K562 (cell line): ENCODE measurements around the gene HORMAD1. TPM values are rescaled to one million over a fixed set of nuclear protein-coding genes. Genes with fewer than 3 reads are reported as not detected.
A peak's percentile ranks its signal among the peaks of the same experiment; 100 is the strongest.

ENCODE experiments used
- ATAC-seq: fragments of 200-7000 bp; cut with Tn5 transposase; 3 replicates; pipeline ENCODE4 v1.9.1; 2020; ENCODE audit warnings: moderate library complexity
- BruUV-seq: library from RNA; stranded (reverse); fragments of 400-500 nt; replicated peaks from 2 replicates; lab custom pipeline; 2021; lab: Mats Ljungman, UMichigan
- CTCF ChIA-PET: fragments of 300-600 bp; formaldehyde crosslinking; extraction: SDS; loops from one replicate; lab custom pipeline; 2021; ENCODE audit warnings: low intra/inter-chr PET ratio; lab: Yijun Ruan, JAX
- POLR2A ChIA-PET: fragments of 300-600, 350-650 bp; sonication (Branson Sonifier 250); formaldehyde crosslinking; extraction: SDS; loops from one replicate; lab custom pipeline; 2021; ENCODE audit warnings: antibody characterized with exemption, inconsistent platforms; lab: Yijun Ruan, JAX
- DNase-seq, 4 experiments: peaks; one replicate each; pipeline versions ENCODE4 v3.0.0 to v3.0.0-alpha.2; 2011 to 2018; ENCODE audit warnings: low spot score in 3 of 4, mixed read lengths in 3 of 4; ENCODE audit errors: extremely low read depth in 1 of 4
- FAIRE-seq: peaks from 2 replicates; lab custom pipeline; 2011; peaks lifted over from hg19 to GRCh38; lab: Jason Lieb, UNC
- H2AFZ ChIP-seq: 2 replicates; pipeline ENCODE4 v1.6.0; 2011; ENCODE audit warnings: low read depth, low read length, control low read depth, inconsistent platforms
- H3K27ac ChIP-seq: fragments of 200-600 bp; 3 replicates; pipeline ENCODE4 v1.8.0; 2011; ENCODE audit warnings: low read depth, mild to moderate bottlenecking, control low read depth, inconsistent platforms, low read length, moderate library complexity, mixed read lengths; ENCODE audit errors: extremely low read depth
- H3K27me3 ChIP-seq, 2 experiments: fragments of 300-600 bp in 1 of 2; 2 replicates in 1 of 2; 3 replicates in 1 of 2; pipeline versions ENCODE4 v1.6.0 to v1.8.0; 2011; ENCODE audit warnings: inconsistent platforms in 2 of 2, low read length in 2 of 2, mild to moderate bottlenecking in 1 of 2, mixed read lengths in 1 of 2, moderate library complexity in 1 of 2; ENCODE audit not compliant: control insufficient read depth in 2 of 2, insufficient read depth in 2 of 2
- H3K36me3 ChIP-seq: fragments of 300-600 bp; 3 replicates; pipeline ENCODE4 v1.8.0; 2011; ENCODE audit warnings: mild to moderate bottlenecking, low read length, inconsistent platforms; ENCODE audit not compliant: control insufficient read depth, insufficient read depth
- H3K4me1 ChIP-seq, 2 experiments: fragments of 200-600 bp in 1 of 2; replicated peaks in 1 of 2; 2 replicates in 1 of 2; 3 replicates in 1 of 2; pipeline versions ENCODE4 v1.5.1 to v1.8.0; 2011; ENCODE audit warnings: inconsistent platforms in 2 of 2, low read length in 2 of 2, mild to moderate bottlenecking in 1 of 2, mixed read lengths in 1 of 2, moderate library complexity in 1 of 2; ENCODE audit not compliant: control insufficient read depth in 2 of 2, insufficient read depth in 2 of 2
- H3K4me2 ChIP-seq: 2 replicates; pipeline ENCODE4 v1.6.1; 2011; ENCODE audit warnings: low read length, control low read depth, inconsistent platforms, mixed read lengths; ENCODE audit not compliant: insufficient read depth
- H3K4me3 ChIP-seq: fragments of 200-600 bp; sonication (generic), shearing (Covaris generic); 2 replicates; pipeline ENCODE4 v1.5.1; 2016; ENCODE audit warnings: control low read depth, inconsistent platforms
- H3K79me2 ChIP-seq: fragments of 200-600 bp; 3 replicates; pipeline ENCODE4 v1.8.0; 2011; ENCODE audit warnings: low read length, inconsistent platforms; ENCODE audit not compliant: control insufficient read depth, insufficient read depth
- H3K9ac ChIP-seq, 2 experiments: 2 replicates each; pipeline versions ENCODE4 v1.6.0 to v1.6.1; 2011; ENCODE audit warnings: low read depth in 2 of 2, low read length in 2 of 2, control low read depth in 1 of 2, inconsistent platforms in 1 of 2, mild to moderate bottlenecking in 1 of 2, mixed read lengths in 1 of 2; ENCODE audit not compliant: insufficient read depth in 1 of 2
- H3K9me1 ChIP-seq: one replicate; pipeline ENCODE4 v1.6.0; 2011; ENCODE audit warnings: inconsistent platforms, mild to moderate bottlenecking, low read length, moderate library complexity; ENCODE audit not compliant: control insufficient read depth, insufficient read depth
- H3K9me3 ChIP-seq: replicated peaks from 2 replicates; pipeline ENCODE4 v1.5.1; 2011; ENCODE audit warnings: low read depth, low read length, inconsistent platforms; ENCODE audit not compliant: control insufficient read depth, insufficient read depth
- H4K20me1 ChIP-seq: replicated peaks from 2 replicates; pipeline ENCODE4 v1.6.1; 2011; ENCODE audit warnings: low read length, inconsistent platforms, mixed read lengths; ENCODE audit not compliant: control insufficient read depth, insufficient read depth
- ARID1B ChIP-seq: fragments of 450-650 bp; IDR thresholded peaks from 2 replicates; pipeline ENCODE4 v1.6.1; 2016; ENCODE audit warnings: antibody characterized with exemption, mild to moderate bottlenecking, inconsistent platforms
- CBFA2T3 ChIP-seq: fragments of 450-650 bp; IDR thresholded peaks from 2 replicates; pipeline ENCODE4 v1.6.1; 2017
- DACH1 ChIP-seq: fragments of 450-650 bp; IDR thresholded peaks from 2 replicates; pipeline ENCODE4 v1.6.1; 2018; ENCODE audit not compliant: partially characterized antibody
- EP400 ChIP-seq: fragments of 450-650 bp; IDR thresholded peaks from 2 replicates; pipeline ENCODE4 v1.6.1; 2017; ENCODE audit warnings: antibody characterized with exemption, mild to moderate bottlenecking, moderate library complexity
- ESRRA ChIP-seq: fragments of 450-650 bp; IDR thresholded peaks from 2 replicates; pipeline ENCODE4 v1.6.1; 2014; ENCODE audit warnings: low read depth, mild to moderate bottlenecking, moderate library complexity, borderline replicate concordance
- FOSL1 ChIP-seq: fragments of 200-800 bp; sonication (Bioruptor generic); conservative IDR thresholded peaks from 2 replicates; pipeline ENCODE4 v1.6.1; 2016; ENCODE audit warnings: missing genetic modification characterization, missing compliant biosample characterization
- HEY1 ChIP-seq: fragments of 250-450 bp; sonication (Bioruptor Pico); IDR thresholded peaks from 2 replicates; pipeline ENCODE4 v1.5.0; 2020; ENCODE audit warnings: mild to moderate bottlenecking, moderate library complexity, borderline replicate concordance
- KAT7 ChIP-seq: sonication (generic); formaldehyde crosslinking; IDR thresholded peaks from 2 replicates; pipeline ENCODE4 v1.8.0; 2022; ENCODE audit warnings: missing genetic modification reagents, mild to moderate bottlenecking, borderline replicate concordance
- RB1 ChIP-seq: fragments of 450-650 bp; IDR thresholded peaks from 2 replicates; pipeline ENCODE4 v1.6.1; 2017; ENCODE audit warnings: low read depth, mild to moderate bottlenecking
- SOX6 ChIP-seq: fragments of 450-650 bp; IDR thresholded peaks from 2 replicates; pipeline ENCODE4 v1.6.1; 2014; ENCODE audit warnings: mild to moderate bottlenecking
- TCF3 ChIP-seq: sonication (generic); formaldehyde crosslinking; IDR thresholded peaks from 2 replicates; pipeline ENCODE4 v1.4.0; 2020; ENCODE audit warnings: mild to moderate bottlenecking, missing genetic modification reagents
- TFAM ChIP-seq: fragments of 250-450 bp; sonication (Bioruptor Pico); conservative IDR thresholded peaks from 2 replicates; pipeline ENCODE4 v1.5.0; 2021; ENCODE audit warnings: mild to moderate bottlenecking, moderate library complexity
- ZNF3 ChIP-seq: fragments of 250-450 bp; sonication (Bioruptor Pico); IDR thresholded peaks from 2 replicates; pipeline ENCODE4 v1.5.0; 2021; ENCODE audit warnings: mild to moderate bottlenecking, moderate library complexity
- ZNF764 ChIP-seq: fragments of 250-450 bp; sonication (Bioruptor Pico); IDR thresholded peaks from 2 replicates; pipeline ENCODE4 v1.4.0; 2020; ENCODE audit warnings: low read depth, mild to moderate bottlenecking, moderate library complexity
- whole genome bisulfite sequencing: fragments of 100-300 bp; shearing (Covaris generic); methylation state at CpG from one replicate; pipeline ENCODE4 v1.1.6; 2016; ENCODE audit warnings: low coverage, mixed read lengths; ENCODE audit not compliant: insufficient coverage; ENCODE audit errors: missing lambda C conversion rate; 5-methylcytosine and 5-hydroxymethylcytosine counted together
- in situ Hi-C: fragments of 300-500 bp; cut with MboI; formaldehyde crosslinking; loops from 4 replicates; pipeline ENCODE4 v1.15.0; 2018; ENCODE audit warnings: inconsistent platforms, mixed read lengths
- intact Hi-C: fragments of 100-400 bp; cut with micrococcal nuclease; formaldehyde crosslinking; loops from 2 replicates; pipeline ENCODE4 v1.14.2; 2022
- polyA plus RNA-seq, 8 experiments: library from polyadenylated mRNA; depleted of rRNA in 4 of 8; stranded (reverse) in 5 of 8; unstranded in 3 of 8; fragments of >200 nt; fragmentation: Nextera tagmentation in 2 of 8; fragmentation: Illumina TruSeq in 1 of 8; extraction: Ambion mirVana in 2 of 8; extraction: Trizol in 1 of 8; gene quantifications; 2 replicates each; pipeline versions ENCODE4 v1.2.1 to v1.2.3, GENCODE V29; 2011 to 2014; ENCODE audit warnings: inconsistent platforms in 1 of 8, missing spikeins in 1 of 8
- total RNA-seq, 7 experiments: library from RNA; depleted of rRNA in 6 of 7; stranded (reverse); fragments of >200 nt in 6 of 7; fragmentation: Illumina TruSeq in 2 of 7; extraction: Trizol in 2 of 7; gene quantifications; 2 replicates each; pipeline versions ENCODE4 v1.2.1 to v1.2.3, GENCODE V29; 2011 to 2021; ENCODE audit warnings: low replicate concordance in 1 of 7
- TF ChIP-seq, protein P1 (sequence below): fragments of 250-450 bp; sonication (Bioruptor Pico); IDR thresholded peaks from 2 replicates; pipeline ENCODE4 v1.4.0; 2020; ENCODE audit warnings: mild to moderate bottlenecking
- TF ChIP-seq, protein P2 (sequence below): IDR thresholded peaks from 2 replicates; pipeline ENCODE4 v1.6.1; 2011; ENCODE audit not compliant: insufficient read length; ENCODE audit errors: extremely low read depth

The HORMAD1 gene
- total and polyA plus RNA-seq, 9 of the 15 experiments (the other 6 are each of a cell fraction or from before 2014, with no cell fraction given): not detected

DNA sequence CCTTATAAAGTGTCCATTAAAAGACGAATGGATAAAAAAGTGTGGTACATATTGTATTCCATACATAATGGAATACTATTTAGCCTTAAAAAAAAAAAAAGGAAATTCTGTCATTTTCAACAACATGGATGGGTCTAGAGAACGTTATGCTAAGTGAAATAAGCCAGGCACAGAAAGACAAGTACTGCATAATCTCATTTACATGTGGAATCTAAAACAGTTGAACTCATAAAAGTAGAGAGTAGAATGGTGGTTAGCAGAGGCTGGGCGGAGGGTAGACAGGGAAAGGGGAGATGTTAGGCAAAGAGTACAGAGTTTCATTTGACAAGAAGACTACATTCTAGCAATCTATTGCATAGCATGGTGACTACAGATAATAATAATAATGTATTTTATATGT is 42.3 kb upstream of the HORMAD1 start:
- POLR2A ChIA-PET: interaction anchor here (1.4 kb wide), 1 partner anchor 11 kb away, joined by 4 read pairs; no protein-coding TSS in a partner anchor

GRCh38 chr1:150762552-150762951 is 41.9 kb upstream of the HORMAD1 start:
- no peaks in the 10 kb centered on the region for H3K27me3 ChIP-seq
- H3K4me2 ChIP-seq: no peak overlapping the region
- no peaks in the 10 kb centered on the region for H3K36me3 ChIP-seq
- 42% methylated on average over 2 of the region's 2 CpGs for WGBS
- no peak overlapping the region for H3K9ac ChIP-seq
- ATAC-seq (no peak), FAIRE-seq (no peak), DNase-seq (no peak)
- no peaks in the 10 kb centered on the region for H3K9me1 ChIP-seq
- H3K9me3 ChIP-seq: no peaks in the 10 kb centered on the region
- POLR2A ChIA-PET: no interaction called here
- no peaks in the 10 kb centered on the region for H4K20me1 ChIP-seq
- H3K4me1 ChIP-seq: peaks cover 4 to 15% of the 10 kb centered on the region in 2 experiments; a peak in 4 of 5 replicates
- no peak overlapping the region for H3K27ac ChIP-seq
- intact Hi-C loops: no loop called here
- CTCF ChIA-PET: no interaction called here
- BruUV-seq: no TSS peak
- in situ Hi-C loops: no loop called here
- H3K79me2 ChIP-seq: no peaks in the 10 kb centered on the region
- H2AFZ ChIP-seq: no peak overlapping the region
- H3K4me3 ChIP-seq: no peak overlapping the region
- TF ChIP-seq KAT7 (CRISPR knock-in tag): 0 out of 2 replicates have a peak, but pooled peaks have one; percentile 28
- TF ChIP-seq EP400: 0 out of 2 replicates have a peak, but pooled peaks have one; percentile 4
- peak; percentile 38; the same call in 1 of the 2 replicates for TF ChIP-seq ESRRA
- TF ChIP-seq, protein P1, sequence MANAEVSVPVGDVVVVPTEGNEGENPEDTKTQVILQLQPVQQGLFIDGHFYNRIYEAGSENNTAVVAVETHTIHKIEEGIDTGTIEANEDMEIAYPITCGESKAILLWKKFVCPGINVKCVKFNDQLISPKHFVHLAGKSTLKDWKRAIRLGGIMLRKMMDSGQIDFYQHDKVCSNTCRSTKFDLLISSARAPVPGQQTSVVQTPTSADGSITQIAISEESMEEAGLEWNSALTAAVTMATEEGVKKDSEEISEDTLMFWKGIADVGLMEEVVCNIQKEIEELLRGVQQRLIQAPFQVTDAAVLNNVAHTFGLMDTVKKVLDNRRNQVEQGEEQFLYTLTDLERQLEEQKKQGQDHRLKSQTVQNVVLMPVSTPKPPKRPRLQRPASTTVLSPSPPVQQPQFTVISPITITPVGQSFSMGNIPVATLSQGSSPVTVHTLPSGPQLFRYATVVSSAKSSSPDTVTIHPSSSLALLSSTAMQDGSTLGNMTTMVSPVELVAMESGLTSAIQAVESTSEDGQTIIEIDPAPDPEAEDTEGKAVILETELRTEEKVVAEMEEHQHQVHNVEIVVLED (CRISPR knock-in tag): no peak
- no peak for TF ChIP-seq TFAM (CRISPR knock-in tag)
- no peak for TF ChIP-seq RB1
- TF ChIP-seq SOX6: peak; percentile 62; the same call in 1 of the 2 replicates
- TF ChIP-seq ZNF764 (CRISPR knock-in tag): 0 out of 2 replicates have a peak, but pooled peaks have one; percentile 13
- peak; percentile 35; the same call in 1 of the 2 replicates for TF ChIP-seq FOSL1 (tag)
- TF ChIP-seq ZNF3 (CRISPR knock-in tag): no peak
- no peak for TF ChIP-seq DACH1
- TF ChIP-seq, protein P2, sequence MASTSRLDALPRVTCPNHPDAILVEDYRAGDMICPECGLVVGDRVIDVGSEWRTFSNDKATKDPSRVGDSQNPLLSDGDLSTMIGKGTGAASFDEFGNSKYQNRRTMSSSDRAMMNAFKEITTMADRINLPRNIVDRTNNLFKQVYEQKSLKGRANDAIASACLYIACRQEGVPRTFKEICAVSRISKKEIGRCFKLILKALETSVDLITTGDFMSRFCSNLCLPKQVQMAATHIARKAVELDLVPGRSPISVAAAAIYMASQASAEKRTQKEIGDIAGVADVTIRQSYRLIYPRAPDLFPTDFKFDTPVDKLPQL: no peak
- TF ChIP-seq TCF3 (CRISPR knock-in tag): 0 out of 2 replicates have a peak, but pooled peaks have one; percentile 27
- peak; percentile 24 for TF ChIP-seq CBFA2T3
- peak; percentile 39 for TF ChIP-seq ARID1B

More for the DNA sequence above, 42.3 kb upstream of the HORMAD1 start:
- Histone ChIP-seq H3K79me2 (no peaks in the 10 kb centered on the region), H3K4me3 (no peak overlapping the region), H3K4me1 (peaks cover 4 to 15% of the 10 kb centered on the region in 2 experiments; a peak in 4 of 5 replicates), H2AFZ (no peak overlapping the region), H3K4me2 (no peak overlapping the region), H3K9ac (no peak overlapping the region), H3K27ac (no peak overlapping the region), H3K27me3 (no peaks in the 10 kb centered on the region), H3K9me3 (no peaks in the 10 kb centered on the region), H3K36me3 (no peaks in the 10 kb centered on the region), H4K20me1 (no peaks in the 10 kb centered on the region), H3K9me1 (no peaks in the 10 kb centered on the region)
- no TSS peak for BruUV-seq
- in situ Hi-C loops (no loop called here), intact Hi-C loops (no loop called here)
- no peak for DNase-seq
- ATAC-seq: no peak
- CTCF ChIA-PET: no interaction called here
- TF ChIP-seq FOSL1 (tag) (0 out of 2 replicates have a peak, but pooled peaks have one; percentile 1), HEY1 (CRISPR knock-in tag) (no peak)
- 46% methylated on average over 3 of the region's 3 CpGs for WGBS
- no peak for FAIRE-seq
